GM18520 (cell line): ENCODE measurements around the gene DUSP18.
A peak's percentile ranks its signal among the peaks of the same experiment; 100 is the strongest.
"Not testable (repeated sequence)": the region's sequence is repeated elsewhere in the genome, so short reads cannot be mapped to it uniquely, and the experiment has no call there.

Experiments
- ATAC-seq: cut with Tn5 transposase; IDR thresholded peaks from one replicate; pipeline ENCODE4 v1.9.1; 2021; ENCODE audit not compliant: unreplicated experiment

The DUSP18 gene

DNA sequence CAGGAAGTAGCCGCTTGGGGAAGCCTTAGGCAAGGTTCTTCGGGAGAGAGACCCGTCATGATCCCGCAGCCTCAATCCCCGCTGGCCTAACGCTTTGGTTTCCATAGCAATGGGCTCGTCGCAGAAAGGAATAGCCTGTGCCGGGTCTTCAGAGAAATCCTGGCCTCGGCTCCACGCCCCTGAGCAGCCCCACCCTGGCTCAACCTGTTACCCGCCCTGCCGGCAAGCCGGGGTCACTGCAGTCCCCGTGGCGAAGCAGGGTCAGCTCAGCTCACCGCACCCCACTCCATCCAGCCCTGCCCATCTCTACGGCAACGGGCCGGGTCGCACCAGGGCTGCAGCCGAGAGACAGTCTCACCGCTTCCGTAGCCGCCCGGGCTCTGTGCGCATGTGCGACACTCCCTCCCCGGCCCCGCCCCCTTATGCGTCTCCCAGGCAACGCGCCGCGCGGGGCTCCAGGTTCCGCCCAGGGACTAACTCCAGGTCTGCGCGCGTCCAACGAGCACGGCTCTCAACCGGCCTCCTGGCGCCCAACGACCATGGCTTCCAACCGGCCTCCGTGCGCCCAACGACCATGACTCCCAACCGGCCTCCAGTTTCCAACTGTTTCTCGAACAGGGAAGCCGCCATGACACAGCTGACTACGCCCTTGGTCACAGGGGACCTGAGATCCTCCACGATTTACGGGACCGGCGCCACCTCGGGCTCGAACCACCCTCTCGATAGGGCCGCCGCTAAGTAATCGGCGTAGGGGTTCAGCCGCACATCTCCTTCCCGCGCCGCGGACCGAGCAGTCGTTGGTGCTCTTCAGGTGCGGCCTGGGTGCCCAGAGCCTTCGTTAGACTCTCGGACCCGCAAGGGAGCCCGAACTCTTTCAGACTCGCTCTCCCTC, at the start of gene DUSP18:
TSS of gene DUSP18 (minus strand) at position 382 of the 892 bp plus-strand sequence. CDS start 3,872 bp downstream, outside the sequence.
- ATAC-seq, result peak; percentile 76

DNA sequence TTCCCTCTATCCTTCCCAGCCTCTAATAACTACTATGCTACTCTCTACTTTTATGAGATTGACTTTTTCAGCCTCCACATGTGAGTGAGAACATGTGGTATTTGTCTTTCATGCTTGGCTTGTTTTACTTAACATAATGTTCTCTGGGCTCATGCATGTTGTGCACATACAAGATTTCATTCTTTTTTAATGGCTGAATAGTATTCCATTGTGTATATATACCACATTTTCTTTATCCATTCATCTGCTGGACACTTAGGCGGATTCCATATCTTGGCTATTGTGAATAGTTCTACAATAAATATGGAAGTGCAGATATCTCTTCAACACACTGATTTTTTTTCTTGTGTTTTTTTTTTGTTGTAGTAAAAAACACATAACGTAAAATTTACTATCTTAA, 46.4 kb upstream of the DUSP18 start:
- no peak for ATAC-seq

DNA sequence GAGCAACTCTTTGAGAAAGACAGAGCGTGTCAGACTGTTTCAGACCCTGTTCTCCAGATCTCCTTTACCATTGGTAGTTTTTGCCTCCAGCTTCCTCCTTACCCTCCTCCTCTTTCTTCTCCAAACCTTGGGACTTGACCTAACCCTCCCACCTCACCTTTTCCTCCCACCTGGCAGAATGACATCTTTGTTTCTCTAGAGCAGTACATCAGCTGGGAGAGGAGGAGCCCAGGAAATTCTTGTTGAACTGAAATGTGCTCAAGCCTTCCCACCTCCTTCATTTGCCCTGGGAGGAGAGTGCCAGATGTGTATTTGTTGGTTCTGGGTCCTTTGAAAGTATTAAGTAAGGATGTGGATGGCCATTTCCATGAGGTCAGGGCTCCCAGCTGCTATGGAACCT, 44.4 kb upstream of the DUSP18 start:
- no peak for ATAC-seq

DNA sequence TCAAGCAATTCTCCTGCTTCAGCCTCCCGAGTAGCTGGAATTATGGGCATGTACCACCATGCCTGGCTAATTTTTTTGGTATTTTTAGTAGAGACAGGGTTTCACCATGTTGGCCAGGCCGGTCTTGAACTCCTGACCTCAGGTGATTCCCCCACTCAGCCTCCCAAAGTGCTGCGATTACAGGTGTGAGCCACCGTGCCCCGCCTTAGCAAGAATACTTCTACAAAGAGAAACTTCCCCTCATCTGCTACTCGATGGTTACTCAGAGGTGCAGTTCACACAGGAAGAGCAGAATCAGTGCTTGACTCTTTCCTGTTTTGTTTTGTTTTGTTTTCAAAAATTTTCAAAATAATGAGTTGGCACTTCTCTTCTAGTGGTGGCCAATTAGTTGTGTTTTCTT, 42.3 kb upstream of the DUSP18 start:
- ATAC-seq, result not testable (repeated sequence)

DNA sequence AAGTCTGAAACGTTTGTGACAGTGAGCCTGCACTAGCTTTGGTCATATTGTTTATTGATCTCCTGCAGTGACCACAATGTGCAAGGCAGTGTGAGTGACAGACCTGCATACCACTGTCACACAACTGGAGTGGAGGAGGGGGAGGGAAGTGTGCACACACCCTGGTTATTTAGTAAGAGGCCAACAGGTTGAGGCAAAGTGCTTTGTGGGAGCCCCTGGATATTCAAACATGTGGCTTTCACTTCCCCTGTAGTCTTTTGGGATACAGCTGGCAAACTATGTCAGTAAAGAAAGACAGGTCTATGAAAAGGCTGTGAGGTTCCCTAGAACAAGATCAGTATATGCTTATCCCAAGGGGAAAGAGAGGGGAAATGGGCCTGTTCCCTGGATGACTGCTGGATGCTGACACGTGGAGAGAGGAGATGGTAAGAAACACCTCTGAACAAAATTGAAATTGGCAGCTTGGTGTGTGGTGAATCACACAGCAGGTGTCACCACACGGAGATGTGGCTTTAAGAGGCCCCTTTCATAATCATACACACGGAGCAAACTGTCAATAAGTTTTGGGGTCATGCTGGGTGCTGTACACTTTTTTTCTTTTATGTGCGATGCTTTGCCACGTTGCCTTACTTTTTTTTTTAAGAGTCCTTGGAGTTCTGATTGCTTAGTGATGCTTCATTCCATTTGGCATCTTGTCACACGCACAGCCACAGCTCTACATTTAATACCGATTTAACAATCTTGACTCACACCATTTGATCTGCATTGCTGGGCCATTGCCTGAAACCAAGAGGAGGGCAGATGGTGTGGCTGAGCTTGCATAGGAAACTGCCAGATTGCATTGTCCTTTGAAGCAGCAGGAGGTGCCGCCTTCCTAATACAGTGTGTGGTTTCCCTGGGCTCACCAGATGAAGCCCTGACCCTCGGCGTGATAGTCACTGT, 38.3 kb upstream of the DUSP18 start:
- ATAC-seq, result peak; percentile 63

DNA sequence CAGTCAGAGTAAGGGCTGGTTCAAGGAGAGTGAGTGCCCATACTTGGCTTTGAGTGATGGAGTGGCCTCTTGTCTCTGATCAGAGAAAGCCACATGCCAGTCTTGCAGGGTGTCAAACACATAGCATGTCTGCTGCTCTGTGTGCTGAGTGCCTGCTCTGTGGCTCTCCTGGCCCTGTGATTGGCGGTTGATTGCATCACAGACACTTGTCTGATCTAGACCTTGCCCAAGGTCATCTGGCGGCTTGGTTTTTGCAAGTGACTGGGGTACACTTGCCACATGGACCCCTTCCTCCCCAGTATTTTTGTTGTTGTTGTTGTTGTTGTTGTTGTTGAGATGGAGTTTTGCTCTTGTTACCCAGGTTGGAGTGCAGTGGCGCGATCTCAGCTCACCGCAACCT, 37.3 kb upstream of the DUSP18 start:
- ATAC-seq, result no peak

DNA sequence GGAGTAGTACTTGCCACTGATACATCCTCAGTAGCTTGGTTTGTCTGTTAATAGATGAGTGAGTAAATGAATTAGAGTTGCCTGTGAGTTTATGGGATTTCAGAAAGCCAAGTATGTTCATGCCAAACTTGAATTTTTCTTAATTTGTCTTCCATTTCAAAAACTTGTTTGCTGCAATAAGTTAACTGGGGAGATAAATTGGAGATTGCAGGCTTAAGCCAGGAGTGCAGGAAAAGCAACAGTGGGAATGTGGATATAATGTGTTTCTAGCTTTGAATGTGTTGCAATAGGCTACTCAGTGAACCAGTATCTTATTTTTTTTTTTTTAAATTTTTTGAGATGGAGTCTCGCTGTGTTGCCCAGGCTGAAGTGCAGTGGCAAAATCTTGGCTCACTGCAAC, 35.2 kb upstream of the DUSP18 start:
- no peak for ATAC-seq

DNA sequence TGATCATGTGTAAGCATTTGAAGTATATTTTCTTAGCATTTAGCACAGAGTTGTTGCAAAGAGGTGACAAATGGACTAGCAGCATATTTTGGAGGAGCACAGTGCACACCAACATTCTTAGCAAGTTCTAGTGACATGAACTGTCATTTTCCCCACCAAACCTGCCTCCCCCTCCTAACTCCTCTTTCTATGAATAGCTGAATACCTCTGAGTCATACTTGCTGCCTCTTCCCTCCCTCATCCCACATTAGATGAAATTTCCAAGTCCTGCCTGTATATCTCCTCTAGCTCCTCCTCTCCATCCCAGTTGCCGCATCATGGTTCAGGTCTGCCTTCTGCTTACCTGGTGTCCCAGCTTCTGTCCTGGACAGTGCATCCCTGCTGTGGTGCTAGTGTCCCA, 34.2 kb upstream of the DUSP18 start:
- ATAC-seq, result no peak

DNA sequence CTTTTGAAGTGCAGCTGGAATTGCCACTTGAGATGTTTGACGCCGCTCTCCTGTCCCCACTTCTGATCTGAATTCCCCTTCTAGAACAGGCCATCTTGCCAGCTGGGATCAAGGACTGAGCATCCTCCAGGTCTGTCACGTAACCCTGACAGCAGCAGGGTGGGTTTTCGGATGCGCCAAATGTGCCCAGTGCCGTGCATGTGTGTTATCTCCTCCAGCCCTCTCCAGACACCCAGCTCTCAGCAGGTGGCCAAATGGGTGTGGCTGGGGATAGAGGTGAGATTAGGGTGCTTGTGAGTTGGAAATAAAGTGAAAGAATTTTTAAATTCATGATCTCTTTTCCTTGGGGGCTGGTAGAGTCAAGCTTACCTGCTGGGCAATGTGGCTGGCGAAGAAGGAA, 30.3 kb upstream of the DUSP18 start:
- ATAC-seq, result no peak

DNA sequence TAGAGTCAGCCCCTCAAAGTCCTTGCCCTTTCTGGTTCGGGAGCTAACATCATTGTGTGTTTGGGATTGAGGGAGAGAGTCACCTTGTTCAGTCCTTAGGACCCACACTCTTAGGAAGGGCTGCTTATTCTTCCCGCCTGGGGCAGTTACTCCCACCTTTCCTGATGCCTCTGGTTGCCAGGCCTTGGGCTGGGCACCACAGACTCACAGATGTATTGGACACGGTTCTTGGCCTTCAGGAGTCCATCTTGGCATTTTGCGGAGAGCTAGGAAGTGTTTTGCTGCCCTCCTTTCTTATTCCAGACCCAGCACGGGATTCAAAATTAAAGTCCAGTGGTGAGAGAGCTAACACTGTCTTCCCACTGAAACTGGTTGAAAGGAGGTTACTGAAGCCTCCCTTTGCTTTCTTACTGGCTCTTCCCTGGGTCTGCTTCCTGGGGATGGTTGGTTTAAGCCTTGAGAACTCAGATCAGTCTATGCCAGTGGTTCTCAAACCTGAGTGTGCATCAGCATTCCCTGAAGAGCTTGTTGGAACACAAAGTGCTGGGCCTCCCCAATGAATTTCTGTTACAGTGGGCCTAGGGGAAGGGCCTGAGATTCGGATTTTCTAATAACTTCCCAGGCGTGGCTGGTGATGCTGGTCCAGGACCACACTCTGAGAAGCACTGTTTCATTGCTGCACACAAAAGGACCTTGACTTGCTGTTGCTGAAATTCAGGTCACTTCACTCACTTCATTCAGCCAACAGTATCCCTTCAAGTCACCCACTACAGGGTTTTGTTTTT, 28.4 kb upstream of the DUSP18 start:
- ATAC-seq, result no peak

DNA sequence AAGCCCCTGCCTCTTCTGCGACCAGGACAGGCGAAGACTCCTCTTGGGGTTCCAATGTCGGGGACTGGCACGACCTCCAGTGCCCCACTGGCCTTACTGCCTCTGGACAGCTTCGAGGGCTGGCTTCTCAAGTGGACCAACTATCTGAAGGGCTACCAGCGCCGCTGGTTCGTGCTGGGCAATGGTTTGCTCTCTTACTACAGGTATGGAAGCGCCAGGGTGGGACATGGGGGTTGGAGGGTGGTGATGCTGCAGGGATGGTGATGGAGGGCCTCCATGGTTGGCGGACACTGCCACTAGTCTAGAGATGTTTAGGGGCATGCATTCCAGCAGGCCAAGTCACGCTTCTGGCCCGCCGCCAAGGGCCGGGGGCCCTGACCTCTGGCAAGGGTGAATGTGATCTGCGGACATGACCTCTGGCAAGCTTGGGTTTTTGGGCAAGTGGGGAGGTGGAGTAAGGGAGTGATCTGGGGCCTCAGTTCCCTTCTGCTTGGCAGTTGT, 27.7 kb upstream of the DUSP18 start:
- ATAC-seq, result no peak

DNA sequence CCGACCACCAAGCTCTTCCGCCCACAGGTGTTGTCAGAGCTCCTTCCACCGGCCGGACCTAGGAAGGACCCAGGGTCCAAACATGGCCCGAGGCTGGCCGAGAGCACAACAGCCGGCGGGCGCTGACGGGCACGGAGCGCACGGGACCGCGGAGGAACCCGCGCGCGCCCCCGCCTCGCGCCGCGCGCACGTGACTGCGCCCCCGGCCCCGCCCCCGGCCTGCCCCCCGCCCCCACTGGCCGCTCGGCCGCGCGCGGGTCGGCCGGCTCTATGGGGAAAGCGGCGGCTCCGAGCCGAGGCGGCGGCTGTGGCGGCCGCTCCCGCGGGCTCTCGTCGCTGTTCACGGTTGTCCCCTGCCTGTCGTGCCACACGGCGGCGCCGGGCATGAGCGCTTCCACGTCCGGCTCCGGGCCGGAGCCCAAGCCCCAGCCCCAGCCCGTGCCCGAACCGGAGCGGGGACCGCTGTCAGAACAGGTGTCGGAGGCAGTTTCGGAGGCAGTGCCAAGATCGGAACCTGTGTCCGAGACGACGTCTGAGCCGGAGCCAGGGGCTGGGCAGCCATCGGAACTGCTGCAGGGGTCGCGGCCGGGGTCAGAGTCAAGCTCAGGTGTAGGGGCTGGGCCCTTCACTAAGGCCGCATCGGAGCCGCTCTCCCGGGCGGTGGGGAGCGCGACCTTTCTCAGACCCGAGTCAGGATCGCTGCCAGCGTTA, 27.1 kb upstream of the DUSP18 start, which contains the start of gene OSBP2:
TSS of gene OSBP2 (plus strand) at position 235 of the 711 bp plus-strand sequence. CDS start at position 271, 36 bp downstream.
- ATAC-seq, result no peak

DNA sequence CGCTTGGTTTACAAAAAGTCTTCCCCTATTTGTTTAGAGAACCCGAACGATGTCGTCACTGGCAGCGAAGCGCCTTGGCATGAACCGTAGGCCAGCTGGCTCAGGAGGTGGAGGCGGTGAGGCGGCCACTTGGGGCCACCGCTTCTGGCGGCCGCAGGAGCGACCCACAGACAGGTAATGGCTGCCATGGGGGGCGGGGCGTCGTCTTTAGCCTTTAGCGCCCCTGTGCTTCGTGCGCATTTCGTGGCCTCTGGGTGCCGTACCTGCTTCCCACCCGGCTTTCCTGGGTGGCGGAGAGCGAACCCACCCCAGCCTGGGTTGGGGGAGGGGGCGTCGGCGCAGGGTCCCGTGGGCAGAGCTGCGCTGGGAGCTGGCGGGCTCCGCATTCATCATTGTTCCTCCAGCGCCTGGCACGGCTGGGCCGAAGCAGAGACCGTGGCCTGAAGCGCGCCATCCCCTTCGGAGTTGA, 26.5 kb upstream of the DUSP18 start:
- ATAC-seq, result no peak

DNA sequence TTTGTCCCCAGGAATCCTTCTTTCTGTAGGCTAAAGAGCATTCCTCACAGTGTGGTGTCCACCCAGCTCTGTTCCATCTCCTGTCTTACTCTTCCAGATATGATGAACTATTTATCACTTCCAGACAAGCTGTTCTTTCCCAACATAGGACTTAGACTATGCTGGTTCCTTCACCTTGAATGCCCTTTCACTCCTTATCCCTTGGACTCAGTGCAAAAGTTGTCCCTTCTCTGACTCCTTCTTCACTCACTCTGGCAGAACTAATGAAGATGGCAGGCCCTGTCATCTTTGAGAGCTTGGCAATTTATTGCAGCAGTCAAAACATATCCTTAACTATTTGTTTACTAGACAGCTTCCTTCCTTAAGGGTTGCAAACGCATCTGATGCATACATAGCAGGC, 23.5 kb upstream of the DUSP18 start:
- no peak for ATAC-seq

DNA sequence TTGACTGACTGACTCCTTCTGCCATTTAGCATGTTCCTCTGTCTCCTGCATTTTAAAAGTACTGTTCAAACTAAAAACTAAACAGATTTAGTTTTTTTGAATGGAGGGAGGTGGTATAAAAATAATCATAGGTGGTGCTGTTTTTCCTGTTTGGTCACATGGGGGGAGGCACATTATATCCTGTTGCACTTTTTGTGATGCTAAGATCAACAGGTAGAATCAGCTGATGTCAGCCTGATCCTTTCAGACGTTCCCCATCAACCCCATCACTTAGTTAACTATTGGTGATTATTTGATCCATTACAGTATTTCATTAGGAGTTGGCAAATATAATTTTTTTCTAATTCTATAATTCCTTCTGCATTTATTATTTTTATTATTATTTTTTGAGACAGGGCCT, 21.9 kb upstream of the DUSP18 start:
- no peak for ATAC-seq

DNA sequence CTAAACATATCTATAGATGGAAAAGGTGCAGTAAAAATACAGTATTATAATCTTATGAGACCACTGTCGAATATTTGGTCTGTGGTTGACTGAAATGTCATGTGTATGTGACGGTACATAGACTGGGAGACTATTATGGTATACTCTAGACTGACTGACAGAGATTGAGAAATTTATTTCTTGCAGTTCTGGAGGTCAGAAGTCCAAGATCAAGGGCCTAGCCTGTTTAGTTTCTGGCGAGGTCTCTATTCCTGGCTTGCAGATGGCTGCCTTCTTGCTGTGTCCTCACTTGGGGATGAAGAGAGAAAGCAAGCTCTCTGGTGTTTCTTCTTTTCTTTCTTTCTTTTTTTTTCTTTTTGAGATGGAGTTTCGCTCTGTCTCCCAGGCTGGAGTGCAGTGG, 19.7 kb upstream of the DUSP18 start:
- ATAC-seq, result no peak

DNA sequence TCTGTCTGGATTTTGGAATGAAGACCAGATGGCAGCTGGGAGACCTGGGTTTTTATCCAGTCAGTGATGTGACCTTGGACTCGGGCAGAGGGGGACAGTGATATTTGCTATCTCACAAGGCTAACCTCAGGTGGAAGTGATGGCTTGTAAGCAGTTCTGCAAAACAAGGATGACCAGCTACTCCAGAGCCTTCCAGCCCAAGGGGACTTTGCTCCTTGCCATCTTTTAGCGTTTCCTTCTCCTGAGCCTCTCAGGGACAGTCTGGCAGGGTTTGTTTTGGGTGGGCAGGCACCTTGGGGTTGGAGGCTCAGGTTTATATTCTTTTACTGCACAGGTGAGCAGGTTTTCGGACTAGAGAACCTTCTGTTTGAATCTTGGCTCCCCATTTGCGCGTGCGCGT, 17.5 kb upstream of the DUSP18 start:
- no peak for ATAC-seq

DNA sequence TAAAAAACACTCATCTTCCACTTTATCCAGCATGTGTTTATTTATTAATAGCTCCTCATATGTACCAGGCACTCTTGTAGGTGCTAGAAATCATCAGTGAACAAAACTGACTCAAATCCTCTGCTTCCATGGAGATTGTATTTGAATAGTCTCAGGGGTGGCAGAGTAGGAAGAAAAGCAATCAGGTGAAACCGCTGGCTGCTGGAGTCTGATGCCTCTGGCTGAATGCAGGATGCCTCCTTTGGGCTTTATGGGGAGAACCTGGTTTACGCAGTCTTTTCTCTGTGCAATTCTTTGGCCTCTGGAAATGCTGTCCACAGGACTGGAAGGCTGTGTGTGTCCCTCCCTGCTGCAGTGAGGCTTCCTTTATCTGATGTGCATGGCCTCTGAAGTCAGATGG, 14.2 kb upstream of the DUSP18 start:
- no peak for ATAC-seq

DNA sequence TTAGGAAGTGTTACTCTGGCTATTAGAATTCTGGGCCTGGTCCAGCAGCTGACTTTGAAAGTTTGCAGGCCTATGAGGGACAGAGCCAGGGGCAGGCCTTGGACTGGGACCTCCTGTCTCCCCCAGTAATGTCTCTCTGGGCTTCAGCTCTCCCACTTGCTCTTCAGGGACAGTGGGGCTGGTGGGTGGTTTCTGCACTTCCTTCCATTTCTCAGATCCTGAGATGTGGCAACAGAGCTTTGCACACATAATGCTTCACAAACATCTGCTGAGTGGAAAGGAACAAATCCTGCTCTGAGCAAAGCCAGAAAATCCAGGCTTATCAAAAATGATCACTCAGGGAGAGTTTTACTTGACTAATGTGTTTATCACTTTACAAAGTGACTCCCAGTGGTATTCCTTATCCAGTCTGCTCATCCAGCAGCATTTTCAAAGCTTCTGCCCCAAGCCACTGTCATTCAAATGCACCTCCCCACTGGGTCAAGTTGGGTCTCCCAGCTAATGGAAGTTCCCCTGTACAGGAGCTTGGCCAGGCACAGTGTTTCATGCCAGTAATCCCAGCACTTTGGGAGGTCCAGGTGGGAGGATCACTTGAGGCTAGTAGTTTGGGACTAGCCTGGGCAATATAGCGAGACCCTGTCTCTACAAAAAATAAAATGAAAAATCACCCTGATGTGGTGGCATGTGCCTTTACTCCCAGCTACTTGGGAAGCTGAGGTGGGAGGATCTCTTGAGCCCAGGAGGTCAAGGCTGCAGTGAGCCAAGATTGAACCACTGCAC, 13.5 kb upstream of the DUSP18 start:
- ATAC-seq, result no peak
